Activated CD8-positive, alpha-beta memory T cell treated with anti-CD3 and anti-CD28 coated beads for 24 hours (primary cell): Measurements from ENCODE around the gene PYROXD2.

Experiments
- DNase-seq: peaks from one replicate; pipeline ENCODE4 v3.0.0-alpha.2; 2020

PYROXD2 gene

DNA sequence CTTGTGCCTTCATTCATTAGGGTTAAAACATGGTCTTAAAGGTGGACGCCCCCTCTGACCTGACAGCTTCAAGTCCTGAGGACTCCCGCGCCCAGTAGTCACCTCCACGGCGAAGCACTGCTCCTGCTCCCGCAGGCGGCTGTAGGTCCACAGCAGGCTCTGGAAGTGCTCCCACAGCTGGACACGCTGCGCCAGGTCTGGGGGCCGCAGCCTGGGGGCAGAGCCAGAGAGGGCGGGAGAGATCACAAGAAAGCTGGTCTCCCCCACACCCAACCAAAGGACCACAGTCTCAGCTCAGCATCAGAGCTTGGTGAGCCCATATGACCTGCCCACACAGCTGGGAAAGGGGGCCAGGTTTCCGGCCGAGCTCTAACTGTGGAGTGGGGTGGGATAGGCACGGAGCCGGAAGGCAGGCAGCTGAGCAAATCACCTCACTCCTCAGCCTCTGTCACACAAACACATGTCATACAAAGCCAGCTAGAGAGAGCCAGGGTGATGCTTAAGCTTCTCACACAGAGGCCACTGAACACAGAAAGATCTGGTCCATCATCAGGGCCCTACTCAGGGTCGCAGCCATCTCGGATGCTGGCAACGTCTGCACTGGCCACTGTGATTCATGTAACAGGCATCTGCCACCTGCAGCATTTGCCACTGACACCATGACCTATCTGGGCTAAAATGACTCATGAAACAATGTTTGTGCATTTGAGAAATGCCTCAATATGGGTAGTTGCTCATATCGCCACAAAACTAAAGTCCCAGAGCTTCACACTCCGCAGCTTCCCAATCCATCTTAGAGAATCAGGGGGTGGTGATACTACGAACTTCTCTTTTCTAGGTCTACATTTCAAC, 19.1 kb upstream of the PYROXD2 start:
- DNase-seq, result no peak

DNA sequence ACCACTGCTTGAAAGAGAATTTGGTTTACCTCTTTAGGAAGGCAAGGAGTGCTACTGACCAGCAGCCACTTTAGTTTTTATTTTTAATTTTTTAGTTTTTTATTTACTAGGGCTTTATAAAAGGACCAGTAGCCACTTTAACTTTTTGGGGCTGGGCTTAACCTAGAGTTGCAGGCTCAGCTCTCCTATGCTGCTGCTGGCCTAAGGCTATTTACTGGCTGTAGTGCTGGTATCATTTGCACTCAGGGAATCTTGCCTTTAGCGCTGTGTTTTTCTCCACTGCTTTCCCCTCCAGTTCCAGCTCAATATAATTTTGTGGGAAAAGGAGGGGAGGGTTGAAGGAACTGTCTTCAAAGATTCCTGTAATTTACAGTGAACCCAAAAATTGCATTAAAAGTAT, 18.4 kb upstream of the PYROXD2 start:
- no peak for DNase-seq

DNA sequence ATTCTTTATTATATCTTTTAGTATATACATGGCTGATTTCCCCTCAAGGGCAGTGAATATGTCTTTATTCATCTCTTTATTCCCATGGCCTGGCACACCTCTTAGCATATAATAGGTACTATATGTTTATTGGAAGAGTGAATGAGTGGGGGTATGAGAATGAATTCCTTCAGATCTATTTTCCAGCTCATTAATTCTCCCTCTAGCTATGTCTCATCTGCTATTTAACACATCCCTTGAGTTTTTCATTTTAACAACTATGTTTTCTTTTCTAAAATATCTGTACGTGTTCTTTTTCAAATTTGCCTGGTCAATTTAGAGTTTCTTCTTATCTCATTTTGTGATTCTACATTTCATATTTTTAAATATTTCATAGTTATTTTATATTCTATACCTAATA, 17.3 kb upstream of the PYROXD2 start:
- DNase-seq, result no peak

DNA sequence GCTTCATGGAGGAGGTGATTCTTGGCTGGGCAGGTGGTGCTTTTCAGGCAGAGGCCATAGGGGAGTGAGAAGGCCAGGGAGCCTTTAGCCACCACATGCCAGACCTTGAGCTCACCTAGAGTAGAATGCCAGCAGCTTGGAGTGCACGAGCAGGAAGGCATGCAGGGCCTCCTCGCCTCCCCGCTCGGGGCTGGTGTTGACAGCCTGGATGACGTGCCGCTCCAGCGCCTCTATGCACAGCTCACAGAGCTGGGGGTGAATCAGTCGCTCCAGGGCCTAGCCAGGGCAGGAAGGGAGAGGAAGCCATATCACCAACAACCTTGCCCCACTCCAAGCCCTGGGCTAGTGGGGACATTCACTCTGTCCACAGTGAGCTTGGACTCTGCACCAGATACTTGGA, 16.0 kb upstream of the PYROXD2 start:
- DNase-seq, result no peak

DNA sequence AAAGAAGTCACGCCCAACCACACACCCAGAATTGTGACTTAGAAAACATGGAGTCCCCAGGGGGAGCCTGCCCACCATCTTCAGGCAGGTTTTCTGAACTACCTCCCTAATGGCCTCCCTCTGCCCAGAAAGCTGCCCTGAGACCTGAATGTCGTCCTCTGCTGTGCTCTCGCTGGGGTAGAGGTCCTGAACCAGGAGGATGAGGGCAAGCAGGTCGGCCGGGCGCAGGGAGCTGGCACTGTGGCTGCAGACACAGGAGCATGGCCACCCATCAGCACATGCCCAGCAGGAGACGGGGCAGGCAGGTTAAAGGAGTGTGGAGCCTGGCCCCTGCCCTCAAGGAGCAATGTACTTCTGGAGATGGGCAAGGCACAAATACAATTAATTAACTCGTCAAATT, 15.4 kb upstream of the PYROXD2 start:
- DNase-seq, result no peak

DNA sequence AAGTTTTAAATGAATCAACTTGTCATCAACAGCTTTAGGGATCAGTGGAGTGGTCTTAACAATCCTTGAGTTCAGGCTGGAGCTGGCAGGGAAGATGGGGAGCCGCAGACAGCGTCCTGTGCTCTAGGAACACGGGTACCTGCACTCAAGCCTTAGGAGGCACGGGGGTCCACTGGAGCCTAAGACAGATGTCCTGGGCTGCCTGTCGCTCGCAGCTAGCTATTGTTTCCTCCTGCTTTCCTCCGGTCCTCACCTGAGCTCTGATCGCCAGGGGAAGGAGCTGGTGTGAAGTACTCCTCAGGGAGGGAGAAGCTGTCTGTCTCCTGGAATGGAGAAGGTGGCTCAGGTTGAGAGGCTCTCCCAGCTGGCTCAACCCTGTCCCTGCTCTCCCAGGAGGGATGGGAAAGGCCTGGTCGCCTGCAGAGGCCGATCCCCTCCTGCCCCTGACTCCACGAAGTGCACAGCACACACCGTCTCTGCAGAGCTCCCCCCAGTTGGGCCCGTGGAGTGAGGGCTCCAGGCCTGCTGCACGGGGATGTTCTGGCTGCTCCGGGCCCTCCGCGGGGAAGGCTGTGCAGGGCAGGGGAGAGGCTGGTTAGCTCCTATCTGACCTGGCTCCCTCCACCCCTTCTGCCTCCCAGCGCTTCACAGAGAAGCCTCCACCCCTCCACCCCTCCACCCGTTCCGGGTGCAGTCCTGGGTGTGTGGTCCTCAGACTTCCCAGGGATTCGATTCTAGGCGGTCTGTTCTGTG, 14.5 kb upstream of the PYROXD2 start:
- no peak for DNase-seq

DNA sequence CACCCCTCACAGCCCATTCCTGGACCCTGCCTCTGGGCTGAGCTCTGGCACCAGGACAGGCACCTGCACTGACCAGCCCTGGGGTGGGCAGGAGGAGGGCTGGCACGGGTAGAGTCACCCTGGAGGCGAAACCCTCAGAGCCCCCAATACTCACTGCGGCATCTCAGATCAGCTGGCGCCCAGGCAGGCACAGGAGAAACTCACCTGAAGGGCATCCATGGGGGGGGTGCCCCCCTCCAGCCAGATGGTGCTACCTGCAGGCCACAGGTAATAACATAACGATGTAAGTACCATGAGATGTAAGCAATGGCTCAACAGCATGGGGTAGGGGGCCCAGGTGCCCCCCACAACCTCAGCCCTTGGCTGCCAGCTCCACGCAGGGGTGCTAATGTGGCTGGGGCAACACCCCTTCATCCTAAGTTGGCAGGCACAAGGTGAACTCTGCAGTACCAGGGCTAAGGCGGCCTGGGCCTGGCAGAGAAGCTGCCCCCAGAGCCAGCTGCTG, 12.1 kb upstream of the PYROXD2 start:
- DNase-seq, result peak; percentile 55

DNA sequence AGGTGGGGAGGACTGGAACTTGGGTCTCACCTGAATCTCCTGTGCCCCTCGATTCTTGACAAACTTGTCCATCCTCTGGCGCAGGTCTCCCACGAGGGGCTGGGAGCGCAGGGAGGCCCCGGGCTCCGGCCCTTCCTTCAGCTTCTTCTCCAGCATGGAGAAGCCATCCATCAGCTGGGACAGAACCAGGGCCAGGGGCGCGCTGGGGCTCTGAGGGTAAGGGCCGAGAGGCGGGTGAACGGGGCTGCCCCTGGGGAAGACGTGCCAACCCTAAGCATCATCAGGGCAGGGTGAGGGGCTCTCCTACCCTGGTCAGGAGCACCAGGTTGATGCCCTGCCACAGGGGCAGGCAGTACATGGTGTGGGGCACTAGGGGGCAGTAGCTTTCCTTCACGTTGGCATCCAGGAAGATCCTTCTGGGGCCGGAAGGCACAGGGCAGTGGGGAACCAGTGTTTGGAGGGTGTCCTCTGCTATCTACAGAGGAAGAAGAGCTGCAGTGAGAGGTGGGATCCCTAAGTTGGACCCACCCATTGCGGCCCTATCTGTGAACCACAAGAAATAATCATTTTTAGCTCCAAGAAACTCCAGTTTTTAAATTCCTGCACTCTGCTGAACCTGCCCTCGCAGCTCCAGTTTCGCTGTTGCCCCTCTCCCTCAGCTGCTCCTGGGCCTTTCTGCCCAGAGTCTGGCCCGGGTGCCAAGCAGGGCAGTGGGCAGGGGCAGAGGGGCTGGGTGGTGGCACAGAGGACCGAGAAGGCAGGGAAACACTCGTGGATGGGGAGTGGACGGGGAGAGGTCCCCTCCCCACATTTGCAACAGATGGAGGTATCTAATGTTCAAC, 10.8 kb upstream of the PYROXD2 start:
- peak; percentile 73 for DNase-seq

DNA sequence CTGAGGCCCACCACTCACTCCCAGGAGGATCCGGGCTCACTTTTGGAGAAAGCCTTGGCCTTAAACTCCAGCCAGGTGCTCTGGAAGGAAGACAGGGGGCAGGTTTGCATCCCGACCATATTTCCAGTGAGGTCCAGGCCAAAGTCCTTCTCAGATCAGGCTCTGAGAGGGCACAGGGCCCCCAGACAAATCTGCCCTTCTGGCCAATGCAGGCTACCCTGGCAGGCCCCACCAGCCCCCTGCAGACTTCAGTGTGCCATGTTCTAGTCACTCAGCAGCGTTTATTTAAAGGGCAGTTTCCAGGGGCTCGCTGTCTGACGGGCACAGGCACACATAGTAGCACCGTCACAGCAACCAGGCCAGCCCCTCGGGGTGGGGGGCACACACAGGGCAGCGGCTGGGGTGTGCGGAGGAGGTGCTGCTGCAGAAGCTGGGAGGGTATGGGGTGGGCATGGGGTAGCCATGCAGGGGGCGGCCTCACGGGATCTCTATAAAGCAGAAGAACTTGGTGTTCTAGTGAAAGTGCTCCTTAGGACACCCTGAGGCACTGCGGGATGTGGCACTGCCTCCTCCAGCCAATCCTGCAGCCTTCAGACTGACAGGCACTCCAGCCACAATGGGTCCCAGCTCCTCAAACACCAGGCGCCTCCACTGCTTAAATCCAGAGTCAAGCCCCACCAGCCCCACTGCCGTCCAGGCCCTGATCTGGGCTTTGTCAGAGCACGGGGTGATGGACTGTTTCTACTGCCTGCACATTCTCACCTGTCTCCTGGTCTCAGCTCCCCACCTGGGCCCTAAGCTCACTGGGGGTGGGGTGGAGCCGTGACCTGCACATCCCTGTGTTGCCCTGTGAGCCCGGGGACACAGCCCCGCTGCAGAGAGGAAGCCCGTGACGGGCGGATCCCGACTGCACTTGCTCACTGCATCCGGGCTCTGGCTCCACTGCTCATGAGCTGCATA, 9.6 kb upstream of the PYROXD2 start:
- DNase-seq, result peak; percentile 52

DNA sequence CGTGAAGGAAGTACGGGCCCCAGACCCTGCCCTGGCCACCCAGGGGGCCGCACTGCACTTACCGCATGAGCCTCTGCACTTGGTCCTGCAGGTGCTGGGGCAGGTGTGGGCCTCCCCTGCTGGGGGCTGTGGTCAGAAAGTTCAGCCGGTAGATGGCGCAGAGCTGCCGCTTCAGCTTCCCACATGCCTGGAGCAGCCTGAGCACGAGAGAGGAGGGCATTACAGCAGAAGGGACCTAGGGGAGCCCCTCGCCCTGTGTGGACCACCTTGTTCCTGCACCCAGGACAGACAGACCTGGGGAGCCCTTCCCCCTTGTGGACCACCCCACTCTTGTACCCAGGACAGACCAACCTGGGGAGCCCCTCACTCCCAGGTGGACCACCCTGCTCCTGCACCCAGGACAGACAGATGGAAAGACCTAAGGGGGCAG, 8.7 kb upstream of the PYROXD2 start:
- no peak for DNase-seq

DNA sequence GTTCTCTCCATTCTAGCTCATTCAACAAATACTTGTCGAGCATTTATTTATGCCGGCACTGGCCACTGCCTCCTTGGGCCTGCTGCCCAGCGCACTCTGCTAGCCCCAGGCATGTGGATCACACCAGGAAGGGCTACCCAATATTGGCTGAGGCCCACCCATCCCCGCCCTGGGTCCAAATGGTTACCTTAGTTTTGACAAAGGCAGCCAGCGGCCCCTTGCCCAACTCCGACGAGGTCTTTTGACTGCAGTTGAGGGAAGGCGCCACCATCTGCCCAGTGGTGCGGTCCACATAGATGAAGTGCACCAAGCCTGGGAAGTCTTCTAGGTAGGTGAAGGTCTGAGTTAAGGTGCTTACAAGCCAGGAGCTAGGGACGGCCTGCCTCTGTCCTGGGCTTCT, 7.2 kb upstream of the PYROXD2 start:
- DNase-seq, result no peak

DNA sequence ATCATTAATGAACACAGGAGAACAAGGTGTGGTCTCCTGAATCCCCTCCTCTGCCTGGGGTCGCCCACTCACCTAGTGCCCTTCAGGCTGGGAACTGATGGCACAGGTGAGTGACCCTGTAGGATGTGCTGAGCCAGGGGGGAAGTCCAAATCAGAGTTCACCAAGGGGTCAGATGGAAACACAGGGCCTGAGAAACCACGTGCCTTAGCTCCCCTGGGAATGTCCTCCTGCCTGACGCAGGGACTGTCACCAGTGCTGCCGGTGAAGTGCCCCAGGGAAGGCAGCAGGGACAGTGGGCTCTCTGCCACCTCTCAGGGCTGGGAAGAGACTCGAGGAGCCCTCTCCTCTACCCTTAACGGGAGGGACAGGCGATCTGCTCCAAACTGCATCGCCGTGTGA, 5.8 kb upstream of the PYROXD2 start:
- no peak for DNase-seq

DNA sequence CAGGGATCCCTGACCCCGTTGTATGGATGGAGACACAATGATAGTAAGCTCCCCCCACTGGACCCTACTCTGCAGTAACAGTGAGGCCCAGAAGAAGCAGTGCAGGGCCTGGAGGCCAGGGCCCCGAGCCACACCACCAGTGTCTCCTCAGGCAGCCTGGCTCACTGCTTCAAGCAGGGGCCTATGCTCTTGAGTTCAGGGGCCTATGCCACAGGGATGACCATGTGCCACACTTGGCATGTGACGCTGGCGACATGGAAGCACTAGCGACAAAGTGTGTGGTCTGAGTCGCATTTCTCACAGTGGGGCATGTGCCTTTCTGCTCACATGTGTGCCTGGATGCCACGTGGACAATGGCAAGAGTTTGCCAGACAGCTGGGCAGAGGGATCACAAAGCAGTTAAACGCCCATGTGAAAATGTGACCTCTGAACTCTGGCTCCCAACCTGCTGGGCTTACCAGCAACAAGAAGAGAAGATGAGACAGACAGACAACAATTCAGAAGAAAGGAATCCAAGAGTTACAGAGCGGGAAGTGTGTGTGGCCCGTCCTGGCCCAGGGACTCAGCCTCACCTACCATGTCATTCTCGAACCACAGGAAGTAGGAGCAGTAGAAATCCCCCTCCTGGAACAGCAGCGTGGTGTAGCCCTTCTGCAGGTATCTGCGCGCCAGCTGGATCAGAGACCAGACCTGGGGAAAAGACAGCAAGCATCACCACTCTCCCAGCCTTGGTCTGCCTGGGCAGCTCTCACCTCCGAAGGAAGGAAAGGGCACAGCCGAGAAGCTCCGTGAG, 4.7 kb upstream of the PYROXD2 start:
- no peak for DNase-seq

DNA sequence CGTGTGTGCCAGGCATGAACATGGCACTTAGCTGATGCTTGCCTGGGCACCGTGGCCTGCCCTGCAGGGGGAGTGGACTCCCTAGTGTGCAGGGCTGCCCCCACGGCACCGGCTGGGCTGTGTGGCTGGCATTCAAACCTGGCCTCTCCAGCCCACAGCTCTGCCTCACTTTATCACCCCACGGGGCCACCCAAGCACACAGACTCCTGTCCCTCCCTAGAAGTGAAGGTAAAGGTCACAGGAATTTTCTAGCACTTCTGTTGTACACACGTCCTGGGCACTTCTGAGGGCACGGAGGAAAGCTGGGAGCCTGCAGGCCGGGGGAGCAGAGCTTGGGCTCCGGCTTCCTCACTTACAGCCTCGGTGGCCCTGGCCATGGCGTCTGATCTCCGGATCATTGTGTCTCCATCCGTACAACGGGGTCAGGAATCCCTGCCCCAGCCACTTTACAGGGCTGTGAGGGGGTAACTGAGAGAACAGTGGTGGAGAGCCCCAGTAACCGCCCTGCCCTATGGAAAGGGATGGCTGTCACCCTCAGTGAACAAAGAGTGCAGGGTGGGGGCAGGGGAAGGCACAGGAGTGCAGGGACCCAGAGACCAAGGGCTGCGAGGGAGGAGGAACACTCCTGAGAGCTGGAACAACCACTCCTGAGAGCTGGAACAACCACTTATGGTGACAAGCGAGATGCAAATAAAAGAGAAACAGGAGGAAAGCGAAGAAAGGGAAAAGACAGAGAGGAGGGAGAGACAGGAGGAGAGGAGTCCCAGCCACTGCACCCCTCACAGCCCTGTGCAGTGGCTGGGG, 3.9 kb upstream of the PYROXD2 start:
- no peak for DNase-seq

DNA sequence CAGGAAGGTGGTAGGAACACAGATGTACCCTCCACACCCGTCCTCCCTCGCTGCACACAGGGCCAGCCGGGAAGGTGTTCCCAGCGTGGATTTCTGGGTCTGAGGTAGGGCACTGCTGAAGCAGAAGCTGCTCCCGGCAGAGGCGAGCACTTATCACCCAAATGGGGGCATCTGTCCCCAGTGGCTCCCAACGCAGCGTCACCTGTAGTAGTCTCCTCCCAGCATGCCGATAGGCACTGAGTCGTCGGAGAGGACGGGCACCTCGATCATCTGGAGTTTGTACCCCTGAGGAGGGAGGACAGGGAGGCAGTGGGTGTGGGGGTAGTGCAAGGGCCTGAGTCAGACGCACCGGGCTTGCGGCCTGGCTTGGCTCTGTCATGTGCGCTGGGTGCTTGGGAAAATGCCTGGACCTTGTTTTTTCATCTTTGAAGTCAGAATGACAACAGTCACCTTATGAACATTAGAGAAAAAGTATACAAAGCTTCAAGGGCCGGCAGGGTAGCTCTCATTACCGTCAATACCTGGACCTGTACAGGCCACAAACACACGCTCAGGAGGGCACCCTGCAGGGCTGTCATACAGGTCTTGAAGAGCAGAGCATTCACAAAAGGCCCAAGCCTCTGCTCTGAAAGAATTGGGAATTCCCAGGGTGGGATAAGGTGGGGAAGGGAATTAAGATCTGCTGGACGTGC, 3.1 kb upstream of the PYROXD2 start:
- DNase-seq, result no peak

DNA sequence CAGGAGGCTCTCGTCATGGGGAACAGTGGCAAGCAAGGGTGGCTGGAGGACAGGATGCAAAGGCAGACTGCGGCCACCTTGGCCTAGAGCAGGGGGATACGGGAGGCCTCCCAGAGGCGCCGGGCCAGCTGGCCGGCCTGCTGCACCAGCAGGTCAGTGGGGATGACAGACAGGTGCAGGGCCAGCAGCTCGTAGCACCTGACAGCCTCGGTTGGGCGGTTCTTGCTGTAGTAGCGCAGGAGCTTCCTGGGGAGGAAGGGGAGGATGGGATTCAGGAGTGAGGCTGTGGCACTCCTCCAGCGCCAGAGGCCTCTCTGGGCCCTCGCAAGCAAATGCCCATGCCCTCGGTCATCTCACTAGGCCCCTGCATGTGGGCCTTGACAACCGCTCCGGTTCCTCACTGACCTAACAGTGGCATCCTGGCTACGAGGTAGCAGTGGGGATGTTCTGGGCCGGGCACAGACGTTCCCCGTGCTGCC, 2.5 kb upstream of the PYROXD2 start:
- no peak for DNase-seq

DNA sequence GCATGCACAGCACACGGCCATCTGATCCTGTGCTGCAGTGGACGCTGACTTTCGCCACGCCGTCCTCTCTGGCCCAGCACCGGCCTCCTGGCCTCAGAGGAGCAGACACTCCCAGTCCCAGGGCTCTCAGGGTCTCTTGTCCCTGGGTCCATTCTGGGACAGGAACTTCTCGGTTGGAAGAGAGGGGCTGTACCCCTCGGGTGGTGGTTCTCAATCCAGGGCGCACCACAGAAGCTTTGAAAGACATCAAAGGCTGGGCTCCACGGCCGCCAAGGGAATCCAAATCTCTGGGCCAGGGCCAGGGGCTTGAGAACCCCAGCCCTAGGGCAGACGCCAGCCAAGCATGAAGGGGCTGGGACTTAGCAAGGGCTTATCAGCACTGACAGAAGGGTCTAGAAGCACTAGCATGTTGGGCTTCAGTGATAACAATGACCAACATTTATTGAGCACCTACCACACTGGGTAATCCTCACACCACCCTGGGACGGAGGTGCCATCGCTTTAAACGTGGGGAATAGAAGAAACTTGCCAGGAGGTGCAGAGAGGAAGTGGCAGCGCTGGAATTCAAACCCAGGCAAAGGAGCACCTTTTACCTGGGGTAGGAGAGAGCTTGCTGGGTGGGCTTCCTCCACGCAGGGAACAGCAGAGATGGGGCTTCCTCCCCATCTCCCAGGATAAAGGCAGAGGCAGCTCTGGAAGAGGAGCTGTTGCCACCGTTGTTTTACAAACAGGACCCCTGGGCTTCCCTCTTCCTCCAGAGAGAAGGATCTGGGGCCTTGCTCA, 1.8 kb upstream of the PYROXD2 start:
- no peak for DNase-seq

DNA sequence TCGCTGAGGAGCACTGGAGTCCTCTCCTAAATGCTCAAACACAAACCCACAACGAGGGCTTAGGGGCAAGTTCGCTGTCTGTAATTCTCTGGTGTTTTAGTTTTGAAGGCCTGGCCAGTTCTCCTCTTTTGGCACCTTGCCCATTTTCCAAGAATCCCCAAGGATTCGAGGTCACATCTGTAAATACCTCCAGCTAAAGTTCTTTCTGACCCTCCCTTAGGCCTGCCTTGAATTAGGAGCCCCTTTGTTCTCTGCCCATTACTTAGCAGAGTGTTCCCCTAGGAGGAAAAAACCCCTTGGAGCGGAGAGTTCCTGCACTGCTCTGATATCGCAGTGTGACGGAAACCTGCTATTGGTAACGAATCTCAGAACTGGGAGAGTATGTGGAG, 743 bp upstream of the PYROXD2 start:
- DNase-seq, result no peak

DNA sequence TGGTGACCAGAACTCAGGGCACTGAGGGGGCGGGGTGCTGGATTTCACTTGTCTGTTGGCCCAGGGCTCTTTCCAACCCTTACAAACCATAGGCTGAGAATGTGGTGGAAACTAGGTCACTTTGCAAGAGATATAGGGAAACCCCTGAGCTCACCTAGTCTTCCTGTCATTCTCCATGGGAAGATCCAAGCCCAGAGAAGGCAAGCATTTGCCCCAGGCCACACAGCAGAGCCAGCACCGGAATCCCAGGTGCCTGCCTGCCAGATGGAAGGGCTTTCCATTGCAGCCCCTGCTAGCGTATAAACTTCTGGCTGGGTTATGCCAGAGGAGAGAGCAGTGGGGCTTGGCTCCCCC, 427 bp downstream of the PYROXD2 start:
- DNase-seq, result no peak
